AG04449 (cell line): ENCODE measurements around the gene CHMP1B.

Experiments used
- CTCF ChIA-PET: fragments of 350-600 bp; formaldehyde crosslinking; extraction: SDS; loops from one replicate; lab custom pipeline; 2021; ENCODE audit warnings: antibody characterized with exemption; lab: Yijun Ruan, JAX
- POLR2A ChIA-PET: fragments of 400-600, 350-600 bp; formaldehyde crosslinking; extraction: SDS; loops from one replicate; lab custom pipeline; 2020; ENCODE audit warnings: antibody characterized with exemption, inconsistent platforms; lab: Yijun Ruan, JAX
- DNase-seq: peaks from one replicate; pipeline ENCODE4 v3.0.0-alpha.2; 2010; ENCODE audit warnings: low read depth, low spot score
- H3K4me3 ChIP-seq: 2 replicates; pipeline ENCODE4 v1.5.1; 2011; ENCODE audit warnings: low read depth, mild to moderate bottlenecking, control low read depth, low read length
- TF ChIP-seq, protein P1 (sequence below): IDR thresholded peaks from one replicate; pipeline ENCODE4 v1.5.1; 2011; ENCODE audit warnings: mild to moderate bottlenecking, moderate library complexity, low read length, control low read depth, inconsistent platforms; ENCODE audit not compliant: insufficient read depth; ENCODE audit errors: missing control alignments

Gene CHMP1B

GRCh38 chr18:11851146-11851805 lies at the start of gene CHMP1B:
CHMP1B (plus strand) TSS chr18:11851413; CDS start chr18:11851512, 99 bp downstream.
- POLR2A ChIA-PET: no interaction called here
- peak within 1 kb of the TSS; percentile 96 for H3K4me3 ChIP-seq
- CTCF ChIA-PET: interaction anchor here (1.4 kb wide), 1 partner anchor 187 kb away, joined by 3 read pairs; no protein-coding TSS in a partner anchor
- peak; percentile 87 for DNase-seq
- TF ChIP-seq, protein P1, sequence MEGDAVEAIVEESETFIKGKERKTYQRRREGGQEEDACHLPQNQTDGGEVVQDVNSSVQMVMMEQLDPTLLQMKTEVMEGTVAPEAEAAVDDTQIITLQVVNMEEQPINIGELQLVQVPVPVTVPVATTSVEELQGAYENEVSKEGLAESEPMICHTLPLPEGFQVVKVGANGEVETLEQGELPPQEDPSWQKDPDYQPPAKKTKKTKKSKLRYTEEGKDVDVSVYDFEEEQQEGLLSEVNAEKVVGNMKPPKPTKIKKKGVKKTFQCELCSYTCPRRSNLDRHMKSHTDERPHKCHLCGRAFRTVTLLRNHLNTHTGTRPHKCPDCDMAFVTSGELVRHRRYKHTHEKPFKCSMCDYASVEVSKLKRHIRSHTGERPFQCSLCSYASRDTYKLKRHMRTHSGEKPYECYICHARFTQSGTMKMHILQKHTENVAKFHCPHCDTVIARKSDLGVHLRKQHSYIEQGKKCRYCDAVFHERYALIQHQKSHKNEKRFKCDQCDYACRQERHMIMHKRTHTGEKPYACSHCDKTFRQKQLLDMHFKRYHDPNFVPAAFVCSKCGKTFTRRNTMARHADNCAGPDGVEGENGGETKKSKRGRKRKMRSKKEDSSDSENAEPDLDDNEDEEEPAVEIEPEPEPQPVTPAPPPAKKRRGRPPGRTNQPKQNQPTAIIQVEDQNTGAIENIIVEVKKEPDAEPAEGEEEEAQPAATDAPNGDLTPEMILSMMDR: no peak

DNA sequence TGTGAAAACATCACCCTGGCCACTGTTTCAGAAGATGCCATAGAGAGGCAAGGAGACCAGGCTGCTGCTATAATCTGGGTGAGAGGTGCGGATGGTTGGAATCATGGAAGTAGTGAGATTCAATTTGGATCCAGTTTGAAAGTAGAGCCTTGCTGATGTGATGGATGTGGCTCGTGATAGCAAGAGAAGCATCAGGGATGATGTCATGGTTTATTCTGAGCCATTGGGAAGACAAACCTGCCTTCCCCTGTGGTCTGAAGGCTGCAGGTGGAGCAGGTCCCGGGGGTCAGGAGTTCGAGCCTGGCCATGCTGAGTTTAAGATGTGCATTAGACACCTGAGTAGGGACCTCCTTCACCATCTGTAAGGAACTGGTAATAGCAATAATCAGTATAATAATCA lies 49.6 kb upstream of the CHMP1B start:
- no peak for DNase-seq
- CTCF ChIA-PET: no interaction called here
- POLR2A ChIA-PET: no interaction called here
- H3K4me3 ChIP-seq: no peak overlapping the region
- TF ChIP-seq, protein P1: no peak

GRCh38 chr18:11802158-11802557 lies 49.1 kb upstream of the CHMP1B start:
- TF ChIP-seq, protein P1: no peak
- POLR2A ChIA-PET: no interaction called here
- DNase-seq: no peak
- H3K4me3 ChIP-seq: no peak overlapping the region
- CTCF ChIA-PET: no interaction called here

DNA sequence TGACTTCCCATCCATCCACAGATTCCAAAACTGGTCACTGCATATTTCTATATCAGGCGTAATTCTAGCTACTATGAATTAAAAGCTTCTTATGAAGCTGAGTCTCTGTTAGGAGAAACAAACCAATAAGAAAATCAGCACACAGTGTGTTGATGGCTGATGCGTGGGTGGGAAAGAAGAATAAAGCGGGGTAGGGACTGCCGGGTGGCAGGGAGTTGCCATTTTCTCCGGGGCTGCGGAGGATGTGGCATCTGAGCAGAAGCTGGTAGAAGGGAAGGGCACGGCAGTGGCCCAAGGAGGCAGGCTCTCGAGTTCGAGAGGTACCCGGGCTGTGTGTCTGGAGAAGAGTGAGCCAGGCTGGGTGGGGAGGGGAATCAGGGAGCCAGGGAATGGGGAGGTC lies 48.6 kb upstream of the CHMP1B start:
- CTCF ChIA-PET: no interaction called here
- no peak for DNase-seq
- TF ChIP-seq, protein P1: no peak
- H3K4me3 ChIP-seq: no peak overlapping the region
- POLR2A ChIA-PET: no interaction called here

DNA sequence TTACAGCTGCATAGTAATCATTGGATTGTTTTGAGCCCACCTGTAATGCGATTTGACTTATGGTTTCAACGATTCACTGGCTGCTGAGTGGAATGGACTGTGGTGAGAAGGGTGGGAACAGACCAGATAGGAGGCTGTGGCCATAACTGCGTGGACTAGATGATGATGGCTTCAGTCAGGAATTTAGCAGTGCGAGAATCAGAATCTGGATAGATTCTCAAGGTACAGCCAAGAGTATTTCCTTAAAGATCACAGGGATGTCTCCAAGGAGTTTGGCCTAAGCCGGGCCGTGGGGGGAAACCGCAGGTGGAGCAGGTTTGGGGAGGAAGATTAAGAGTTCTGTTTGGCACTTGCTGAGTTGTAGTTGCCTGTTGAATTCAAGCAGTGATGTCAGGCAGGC lies 44.0 kb upstream of the CHMP1B start:
- no peak for DNase-seq
- CTCF ChIA-PET: no interaction called here
- TF ChIP-seq, protein P1: no peak
- POLR2A ChIA-PET: no interaction called here
- no peak overlapping the region for H3K4me3 ChIP-seq

GRCh38 chr18:11808001-11808855 lies 43.0 kb upstream of the CHMP1B start:
- ChIA-PET CTCF (no interaction called here), POLR2A (no interaction called here)
- TF ChIP-seq, protein P1: no peak
- DNase-seq: no peak
- H3K4me3 ChIP-seq: no peak overlapping the region
